ENCODE data around the gene CDH13. TPM values are rescaled to one million over a fixed set of nuclear protein-coding genes. Genes with fewer than 3 reads are reported as not detected.

CDH13 gene
- total and polyA plus RNA-seq, 10 of the 15 experiments (the other 5 are each of a cell fraction or from before 2014, with no cell fraction given): under 0.01 to 0.05 TPM; not detected in 8

GRCh38 chr16:82758406-82758805 is 131.6 kb downstream of the CDH13 start:
- no peak overlapping the region for H3K4me3 ChIP-seq
- no peaks in the 10 kb centered on the region for H3K79me2 ChIP-seq (ENCODE audit: control insufficient read depth, insufficient read depth, low read length)
- no peaks in the 10 kb centered on the region for H3K9me3 ChIP-seq (replicated peaks; ENCODE audit: control insufficient read depth, insufficient read depth, low read length)
- ATAC-seq: no peak
- no peak overlapping the region for H2AFZ ChIP-seq (ENCODE audit: control insufficient read depth, low read depth, low read length)
- FAIRE-seq: no peak
- DNase-seq (ENCODE audit: low read depth, low spot score): no peak
- 57% methylated on average over 4 of the region's 4 CpGs for WGBS (ENCODE audit: insufficient coverage, insufficient replicate concordance, low lambda C conversion rate, missing lambda C conversion rate)
- H3K27ac ChIP-seq (ENCODE audit: control insufficient read depth, insufficient read depth): no peak overlapping the region
- in situ Hi-C loops (cut with MboI) (no loop called here), intact Hi-C loops (cut with micrococcal nuclease; ENCODE audit: unreplicated experiment) (no loop called here)
- ChIA-PET POLR2A (no interaction called here), CTCF (no interaction called here), RAD21 (ENCODE audit: unreplicated experiment) (no interaction called here), SMC1A (ENCODE audit: uncharacterized antibody, unreplicated experiment) (no interaction called here)
- H3K4me2 ChIP-seq (ENCODE audit: control insufficient read depth, insufficient read depth): no peak overlapping the region
- no peak overlapping the region for H3K9ac ChIP-seq (ENCODE audit: control insufficient read depth, insufficient read depth, low read length)
- TF ChIP-seq, protein P1, sequence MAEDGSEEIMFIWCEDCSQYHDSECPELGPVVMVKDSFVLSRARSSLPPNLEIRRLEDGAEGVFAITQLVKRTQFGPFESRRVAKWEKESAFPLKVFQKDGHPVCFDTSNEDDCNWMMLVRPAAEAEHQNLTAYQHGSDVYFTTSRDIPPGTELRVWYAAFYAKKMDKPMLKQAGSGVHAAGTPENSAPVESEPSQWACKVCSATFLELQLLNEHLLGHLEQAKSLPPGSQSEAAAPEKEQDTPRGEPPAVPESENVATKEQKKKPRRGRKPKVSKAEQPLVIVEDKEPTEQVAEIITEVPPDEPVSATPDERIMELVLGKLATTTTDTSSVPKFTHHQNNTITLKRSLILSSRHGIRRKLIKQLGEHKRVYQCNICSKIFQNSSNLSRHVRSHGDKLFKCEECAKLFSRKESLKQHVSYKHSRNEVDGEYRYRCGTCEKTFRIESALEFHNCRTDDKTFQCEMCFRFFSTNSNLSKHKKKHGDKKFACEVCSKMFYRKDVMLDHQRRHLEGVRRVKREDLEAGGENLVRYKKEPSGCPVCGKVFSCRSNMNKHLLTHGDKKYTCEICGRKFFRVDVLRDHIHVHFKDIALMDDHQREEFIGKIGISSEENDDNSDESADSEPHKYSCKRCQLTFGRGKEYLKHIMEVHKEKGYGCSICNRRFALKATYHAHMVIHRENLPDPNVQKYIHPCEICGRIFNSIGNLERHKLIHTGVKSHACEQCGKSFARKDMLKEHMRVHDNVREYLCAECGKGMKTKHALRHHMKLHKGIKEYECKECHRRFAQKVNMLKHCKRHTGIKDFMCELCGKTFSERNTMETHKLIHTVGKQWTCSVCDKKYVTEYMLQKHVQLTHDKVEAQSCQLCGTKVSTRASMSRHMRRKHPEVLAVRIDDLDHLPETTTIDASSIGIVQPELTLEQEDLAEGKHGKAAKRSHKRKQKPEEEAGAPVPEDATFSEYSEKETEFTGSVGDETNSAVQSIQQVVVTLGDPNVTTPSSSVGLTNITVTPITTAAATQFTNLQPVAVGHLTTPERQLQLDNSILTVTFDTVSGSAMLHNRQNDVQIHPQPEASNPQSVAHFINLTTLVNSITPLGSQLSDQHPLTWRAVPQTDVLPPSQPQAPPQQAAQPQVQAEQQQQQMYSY (CRISPR knock-in tag; IDR thresholded peaks at IDR 0.05): no peak
- TF ChIP-seq CHD4 (IDR thresholded peaks at IDR 0.05) (no peak), ZNF274 (IDR thresholded peaks at IDR 0.05; ENCODE audit: insufficient read depth, insufficient read length) (no peak), ATF7 (IDR thresholded peaks at IDR 0.05; ENCODE audit: low read depth) (no peak), WRNIP1 (IDR thresholded peaks at IDR 0.05; ENCODE audit: borderline replicate concordance, low read depth, low read length) (no peak), MEF2A (IDR thresholded peaks at IDR 0.05; ENCODE audit: insufficient read depth, low read depth, low read length) (no peak), FOS (IDR thresholded peaks at IDR 0.05; ENCODE audit: borderline replicate concordance, extremely low read depth, insufficient read length) (no peak), TBL1XR1 (IDR thresholded peaks at IDR 0.05; ENCODE audit: low read depth, low read length) (no peak), NFYA (IDR thresholded peaks at IDR 0.05; ENCODE audit: borderline replicate concordance, low read depth, low read length) (no peak), CHD1 (IDR thresholded peaks at IDR 0.05; ENCODE audit: low read depth, low read length) (no peak), E4F1 (IDR thresholded peaks at IDR 0.05; ENCODE audit: borderline replicate concordance, partially characterized antibody) (no peak), ETV6 (conservative IDR thresholded peaks at IDR 0.05 in 1 of 2, IDR thresholded peaks at IDR 0.05 in 1 of 2; ENCODE audit: borderline replicate concordance in 1 of 2, low read depth in 1 of 2) (no peak), SP1 (IDR thresholded peaks at IDR 0.05; ENCODE audit: low read depth, low read length) (no peak)
- H3K36me3 ChIP-seq (ENCODE audit: control insufficient read depth in 2 of 2, insufficient read depth in 2 of 2, low read length in 1 of 2): no peaks in the 10 kb centered on the region
- no peaks in the 10 kb centered on the region for H4K20me1 ChIP-seq (ENCODE audit: control insufficient read depth, insufficient read depth)
- H3K4me1 ChIP-seq (ENCODE audit: control insufficient read depth, insufficient read depth, low read length): no peaks in the 10 kb centered on the region
- H3K27me3 ChIP-seq (replicated peaks in 1 of 2; ENCODE audit: control insufficient read depth in 2 of 2, insufficient read depth in 2 of 2, low read length in 1 of 2): no peaks in the 10 kb centered on the region
- BruUV-seq (replicated peaks): no TSS peak
